GM21723 (cell line): ENCODE results near the gene ABCG4.
"Not testable (repeated sequence)": the region's sequence is repeated elsewhere in the genome, so short reads cannot be mapped to it uniquely, and the experiment has no call there.

Experiments
- ATAC-seq: cut with Tn5 transposase; IDR thresholded peaks from one replicate; pipeline ENCODE4 v1.9.1; 2021; ENCODE audit warnings: mild to moderate bottlenecking, moderate library complexity; ENCODE audit not compliant: unreplicated experiment

Gene ABCG4

GRCh38 chr11:119115484-119116234 is 33.2 kb upstream of the ABCG4 start:
- ATAC-seq = no peak

GRCh38 chr11:119116235-119116594 is 32.6 kb upstream of the ABCG4 start:
- no peak for ATAC-seq

- ATAC-seq = no peak
These were observed 32.3 kb upstream of the ABCG4 start for GRCh38 chr11:119116601-119117000.

- ATAC-seq = no peak
These were observed 31.7 kb upstream of the ABCG4 start for GRCh38 chr11:119117004-119117706.

- ATAC-seq = no peak
These were observed 30.6 kb upstream of the ABCG4 start for GRCh38 chr11:119118227-119118626.

GRCh38 chr11:119118946-119119345 is 29.9 kb upstream of the ABCG4 start:
- ATAC-seq = no peak

GRCh38 chr11:119120639-119121007 is 28.2 kb upstream of the ABCG4 start:
- no peak for ATAC-seq

- ATAC-seq = peak; percentile 94
These were observed 27.6 kb upstream of the ABCG4 start, which contains the start of gene HINFP for GRCh38 chr11:119121008-119121810. HINFP (plus strand) TSS chr11:119121580; CDS start chr11:119126945, 5,365 bp downstream.

- ATAC-seq = peak; percentile 18
These were observed 27.1 kb upstream of the ABCG4 start for GRCh38 chr11:119121811-119122124.

GRCh38 chr11:119125821-119126220 is 23.0 kb upstream of the ABCG4 start:
- ATAC-seq = no peak

GRCh38 chr11:119126675-119127268 is 22.1 kb upstream of the ABCG4 start:
- no peak for ATAC-seq

- no peak for ATAC-seq
These were observed 18.2 kb upstream of the ABCG4 start for GRCh38 chr11:119130662-119131061.

- no peak for ATAC-seq
These were observed 14.4 kb upstream of the ABCG4 start for GRCh38 chr11:119134389-119134978.

GRCh38 chr11:119139276-119139675 is 9.6 kb upstream of the ABCG4 start:
- ATAC-seq = not testable (repeated sequence)

GRCh38 chr11:119144825-119145486 is 3.9 kb upstream of the ABCG4 start:
- ATAC-seq = no peak

GRCh38 chr11:119145551-119145950 is 3.3 kb upstream of the ABCG4 start:
- ATAC-seq = no peak

GRCh38 chr11:119147604-119148333 is 1.1 kb upstream of the ABCG4 start:
- ATAC-seq = no peak

- no peak for ATAC-seq
These were observed 183 bp upstream of the ABCG4 start for GRCh38 chr11:119148720-119149017.

- no peak for ATAC-seq
These were observed 979 bp downstream of the ABCG4 start for GRCh38 chr11:119149786-119150275.

- no peak for ATAC-seq
These were observed 3.2 kb downstream of the ABCG4 start for GRCh38 chr11:119152043-119152442.
